Spleen (tissue), 7 donors: Measurements from ENCODE around the gene PIP5K1B.

ENCODE experiments used
- CTCF ChIP-seq, 11 experiments: fragments of 200-600 bp in 7 of 11; fragments of 450-650 bp in 4 of 11; sonication (generic) in 4 of 11; IDR thresholded peaks in 8 of 11; conservative IDR thresholded peaks in 3 of 11; 1 replicate in 7 of 11; 2 replicates in 4 of 11; pipeline versions ENCODE4 v1.4.0 to v1.8.0; 2016 to 2021; ENCODE audit warnings: antibody characterized with exemption in 11 of 11, inconsistent platforms in 4 of 11, mild to moderate bottlenecking in 1 of 11
- POLR2A ChIP-seq, 3 donors: fragments of 450-650 bp; IDR thresholded peaks; one replicate each; pipeline ENCODE4 v1.5.1; 2017; ENCODE audit warnings: antibody characterized with exemption in 3 of 3, mild to moderate bottlenecking in 1 of 3
- donor health status: DM: no; HTN: no; CAD: no; lungs with moderate emphysema.
- donor health status: DM: no; HTN: no; CAD: no.
- donor health status: DM: no; HTN: no; CAD: no.

GRCh38 chr9:68883224-68883623 lies 178.2 kb downstream of the PIP5K1B start:
- TF ChIP-seq CTCF (IDR thresholded peaks at IDR 0.05 in 8 of 11, conservative IDR thresholded peaks at IDR 0.05 in 3 of 11): no peak
- TF ChIP-seq POLR2A (IDR thresholded peaks at IDR 0.05): no peak
